HG03460 (cell line): ENCODE measurements around the gene CRLF2.
"Not testable (repeated sequence)": the region's sequence is repeated elsewhere in the genome, so short reads cannot be mapped to it uniquely, and the experiment has no call there.

ENCODE experiments used
- ATAC-seq: cut with Tn5 transposase; IDR thresholded peaks from one replicate; pipeline ENCODE4 v1.9.1; 2021; ENCODE audit not compliant: unreplicated experiment

CRLF2 gene, protein sequence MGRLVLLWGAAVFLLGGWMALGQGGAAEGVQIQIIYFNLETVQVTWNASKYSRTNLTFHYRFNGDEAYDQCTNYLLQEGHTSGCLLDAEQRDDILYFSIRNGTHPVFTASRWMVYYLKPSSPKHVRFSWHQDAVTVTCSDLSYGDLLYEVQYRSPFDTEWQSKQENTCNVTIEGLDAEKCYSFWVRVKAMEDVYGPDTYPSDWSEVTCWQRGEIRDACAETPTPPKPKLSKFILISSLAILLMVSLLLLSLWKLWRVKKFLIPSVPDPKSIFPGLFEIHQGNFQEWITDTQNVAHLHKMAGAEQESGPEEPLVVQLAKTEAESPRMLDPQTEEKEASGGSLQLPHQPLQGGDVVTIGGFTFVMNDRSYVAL

DNA sequence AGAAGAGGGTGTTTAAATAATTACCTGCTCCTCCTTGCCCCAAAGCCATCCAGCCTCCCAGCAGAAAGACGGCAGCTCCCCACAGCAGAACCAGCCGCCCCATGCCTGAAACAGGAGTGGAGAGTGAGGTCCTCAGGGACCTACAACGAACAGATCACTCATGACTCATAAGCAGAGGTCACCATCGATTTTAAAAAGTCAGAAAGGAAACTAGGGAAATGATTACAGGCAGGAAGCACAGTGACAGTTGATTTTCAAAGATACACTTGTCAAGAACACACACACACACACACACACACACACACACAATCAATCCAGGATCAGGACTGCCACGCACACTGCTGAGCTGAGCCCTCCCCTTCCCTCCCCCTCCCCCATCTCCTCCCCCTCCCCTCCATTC lies at the start of gene CRLF2:
Gene CRLF2 (minus strand): TSS at position 118 of the 400 bp plus-strand sequence. CDS start 15 bp downstream, at position 103.
- peak; percentile 45 for ATAC-seq

DNA sequence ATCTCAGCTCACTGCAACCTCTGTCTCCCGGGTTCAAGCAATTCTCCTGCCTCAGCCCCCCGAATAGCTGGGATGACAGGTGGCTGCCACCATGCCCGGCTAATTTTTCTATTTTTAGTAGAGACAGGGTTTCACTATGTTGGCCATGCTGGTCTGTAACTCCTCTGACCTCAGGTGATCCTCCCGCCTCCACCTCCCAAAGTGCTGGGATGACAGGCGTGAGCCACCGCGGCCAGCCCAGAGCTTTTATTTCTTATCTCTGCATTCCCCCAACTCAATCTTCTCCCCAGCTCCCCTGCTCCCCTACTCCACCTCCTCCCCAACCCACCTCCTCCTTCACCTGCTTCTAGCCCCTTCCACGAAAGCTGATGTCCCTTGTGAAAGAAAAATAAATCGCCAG lies 49.3 kb upstream of the CRLF2 start:
- not testable (repeated sequence) for ATAC-seq

DNA sequence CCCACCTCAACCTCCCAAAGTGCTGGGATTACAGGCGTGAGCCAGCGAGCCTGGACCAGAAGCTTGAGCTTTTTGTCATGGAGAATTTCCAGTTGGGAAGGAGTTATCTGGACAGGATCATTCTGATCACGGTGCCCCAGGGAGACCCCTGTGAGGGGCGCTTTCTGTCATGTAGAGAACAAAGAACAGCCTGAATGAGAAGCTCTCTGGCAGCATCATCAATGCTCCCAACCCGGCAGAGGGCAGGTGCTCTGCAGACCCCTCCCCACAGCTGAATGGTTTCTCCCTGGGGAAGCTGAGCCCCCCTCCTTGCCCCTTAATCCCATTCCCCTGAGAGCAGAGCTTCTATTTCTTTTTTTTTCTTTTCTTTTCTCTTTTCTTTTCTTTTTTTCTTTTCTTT lies 48.8 kb upstream of the CRLF2 start:
- ATAC-seq = no peak

DNA sequence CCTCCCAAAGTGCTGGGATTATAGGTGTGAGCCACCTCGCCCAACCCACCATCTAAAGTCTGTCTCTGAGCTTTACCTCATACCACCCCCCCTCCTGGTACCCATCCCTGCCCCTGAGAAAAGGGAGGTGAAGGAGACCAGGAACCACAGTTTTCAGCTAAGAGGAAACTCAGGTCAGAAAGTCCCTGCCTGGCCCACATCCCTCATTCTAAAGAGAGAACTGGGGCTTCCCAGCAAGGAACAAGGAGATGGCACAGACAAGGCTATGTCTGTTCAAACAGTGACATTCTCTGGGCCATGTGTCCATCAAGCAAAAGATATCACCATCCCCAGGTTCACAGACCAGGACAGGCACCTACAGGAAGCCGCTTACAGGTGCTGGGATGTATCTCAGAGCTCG lies 40.4 kb upstream of the CRLF2 start:
- ATAC-seq = no peak

DNA sequence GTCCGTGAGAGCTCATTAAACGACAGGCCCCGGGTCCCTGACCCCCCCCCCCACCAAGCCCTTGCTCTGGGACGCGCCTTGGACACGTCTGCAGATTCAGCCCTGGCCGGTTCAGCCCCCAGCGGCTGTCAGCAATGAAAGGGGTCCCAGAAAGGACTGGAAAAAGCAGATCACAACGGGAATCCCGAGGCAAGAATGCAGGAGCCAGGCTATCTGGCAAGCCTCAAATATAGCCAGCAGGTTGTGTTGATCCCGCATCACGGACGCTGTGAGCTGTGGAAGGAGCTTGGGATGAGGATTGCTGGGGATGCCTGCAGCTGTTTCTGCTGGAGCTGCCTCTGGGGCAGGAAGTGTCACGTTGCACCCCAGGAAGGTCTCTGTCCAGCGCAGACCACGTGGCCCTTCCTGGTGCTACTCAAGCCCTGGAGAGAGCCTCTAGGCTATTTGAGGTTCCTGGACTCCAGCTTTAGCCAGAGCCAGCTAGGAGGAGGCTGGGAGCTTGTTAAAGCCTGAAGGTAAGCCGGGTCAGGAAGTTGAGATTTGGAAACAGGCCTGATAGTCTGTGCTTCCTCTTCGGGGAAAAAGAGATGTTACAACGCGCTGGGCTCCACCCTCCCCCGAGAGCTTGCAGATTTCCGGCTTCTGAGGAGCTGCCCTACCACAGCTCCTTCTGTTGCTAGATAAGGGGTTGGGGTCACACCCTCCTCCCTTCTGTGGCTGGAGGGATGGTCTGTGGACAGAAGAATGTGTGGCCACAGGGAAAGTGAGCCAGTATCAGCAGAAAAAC lies 36.8 kb upstream of the CRLF2 start:
- no peak for ATAC-seq

DNA sequence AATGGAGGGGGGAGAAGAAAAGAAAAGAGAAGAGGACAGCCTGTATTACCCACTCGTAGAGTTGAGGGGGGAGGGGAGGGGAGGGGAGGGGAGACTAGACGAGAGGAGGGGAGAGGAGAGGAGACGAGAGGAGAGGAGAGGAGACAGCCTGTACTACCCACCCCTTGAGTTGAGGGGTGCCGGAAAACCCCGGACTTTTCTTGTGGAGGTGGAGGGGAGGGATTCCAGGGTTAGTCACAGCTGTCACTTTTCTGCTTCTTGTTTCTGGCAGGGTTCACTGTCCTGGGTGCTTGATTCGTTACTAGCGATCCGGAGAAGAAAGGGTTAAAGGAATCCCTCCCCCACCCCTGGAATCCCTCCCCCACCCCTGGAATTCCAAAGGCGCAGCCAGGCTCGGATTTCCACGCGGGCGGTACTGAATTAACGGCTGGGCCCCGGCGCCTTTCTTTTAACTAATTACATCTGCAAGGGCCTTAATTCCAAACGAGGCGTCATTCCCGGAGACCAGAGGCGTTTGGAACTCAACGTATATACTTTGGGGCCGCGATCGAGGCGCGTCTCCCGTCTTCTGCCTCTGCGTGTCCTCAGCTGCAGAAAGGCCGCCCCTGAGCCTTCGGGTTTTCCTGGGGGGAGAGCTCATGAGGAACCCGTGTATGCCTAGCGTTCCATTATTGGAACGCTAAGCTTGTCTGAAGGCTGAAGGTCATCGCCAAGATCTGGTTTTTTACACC lies 36.0 kb upstream of the CRLF2 start:
- no peak for ATAC-seq

DNA sequence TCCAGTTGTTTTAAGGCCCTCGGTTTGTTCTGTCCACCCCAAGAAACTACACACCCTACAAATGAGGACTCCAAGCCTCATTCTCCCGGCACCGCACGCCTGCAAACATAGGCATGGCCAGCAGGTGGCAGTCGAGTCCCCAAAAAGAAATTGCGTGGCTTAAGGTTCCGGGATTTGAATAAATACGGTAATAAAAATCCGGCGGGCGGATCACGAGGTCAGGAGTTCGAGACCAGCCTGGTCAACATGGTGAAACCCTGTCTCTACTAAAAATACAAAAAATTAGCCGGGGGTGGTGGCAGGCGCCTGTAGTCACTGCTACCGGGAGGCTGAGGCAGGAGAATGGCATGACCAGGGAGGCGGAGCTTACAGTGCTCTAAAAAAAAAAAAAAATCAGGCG lies 34.4 kb upstream of the CRLF2 start:
- peak; percentile 51 for ATAC-seq

DNA sequence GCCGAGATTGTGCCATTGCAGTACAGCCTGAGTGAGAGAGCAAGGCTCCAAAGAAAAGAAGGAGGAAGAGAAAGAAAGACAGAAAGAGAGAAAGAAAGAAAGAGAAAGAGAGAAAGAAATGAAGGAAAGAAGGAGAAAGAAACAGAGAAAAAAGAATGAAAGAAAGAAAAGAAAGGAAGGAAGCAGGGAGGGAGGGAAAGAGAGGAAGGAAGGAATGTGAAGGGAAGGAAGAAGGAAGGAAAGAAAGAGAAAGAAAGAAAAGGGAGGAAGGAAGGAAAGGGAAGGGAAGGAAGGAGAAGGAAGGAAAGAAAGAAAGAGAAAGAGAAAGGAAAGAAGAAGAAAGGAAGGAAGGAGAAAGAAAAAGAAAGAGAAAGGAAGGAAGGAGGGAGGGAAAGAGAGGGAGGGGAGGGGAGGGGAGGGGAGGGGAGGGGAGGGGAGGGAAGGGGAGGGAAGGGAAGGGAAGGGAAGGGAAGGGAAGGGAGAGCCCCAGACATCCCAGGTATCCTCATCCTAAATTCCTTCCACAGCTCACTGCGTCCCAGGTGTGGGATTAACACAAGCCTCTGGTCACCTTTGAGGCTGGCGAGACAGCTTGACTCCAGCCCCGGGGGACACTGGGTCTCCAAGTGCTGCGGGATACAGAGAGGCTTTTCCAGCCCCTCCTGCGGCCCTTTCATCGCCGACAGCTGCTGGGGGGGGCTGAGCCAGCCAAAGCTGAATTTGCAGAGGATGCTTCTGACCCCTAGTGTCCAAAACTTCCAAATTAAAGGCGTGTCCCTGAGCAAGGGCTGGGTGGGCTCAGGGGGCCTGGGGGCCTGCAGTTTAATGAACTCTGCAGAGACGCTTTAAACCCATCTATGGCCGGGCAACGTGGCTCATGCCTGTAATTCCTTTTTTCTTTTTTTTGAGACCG lies 32.0 kb upstream of the CRLF2 start:
- ATAC-seq = no peak

DNA sequence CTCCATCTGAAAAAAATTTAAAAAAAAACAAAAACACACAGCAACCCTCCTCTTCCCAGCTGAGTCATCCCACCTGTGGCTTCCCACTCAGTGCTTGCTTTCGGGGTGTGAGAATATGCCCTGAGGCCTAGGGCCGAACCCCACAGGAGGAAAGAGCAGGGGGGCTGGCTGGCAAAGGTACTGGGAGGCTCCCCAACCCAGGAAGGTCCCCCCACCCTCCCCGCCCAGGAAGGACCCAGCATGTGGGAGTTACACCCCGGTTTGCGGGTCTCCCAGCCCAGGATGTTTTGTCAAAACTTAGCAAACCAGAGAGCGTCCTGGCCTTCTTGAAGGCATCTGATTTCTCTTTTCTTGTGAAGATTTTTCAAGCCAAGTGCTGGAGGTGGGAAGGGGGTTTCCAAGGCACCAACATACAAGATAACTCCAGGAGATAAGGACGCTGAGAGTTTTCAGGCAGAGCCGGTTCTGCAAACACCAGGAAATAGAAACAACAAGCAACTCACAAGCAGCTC lies 30.5 kb upstream of the CRLF2 start:
- ATAC-seq = no peak

DNA sequence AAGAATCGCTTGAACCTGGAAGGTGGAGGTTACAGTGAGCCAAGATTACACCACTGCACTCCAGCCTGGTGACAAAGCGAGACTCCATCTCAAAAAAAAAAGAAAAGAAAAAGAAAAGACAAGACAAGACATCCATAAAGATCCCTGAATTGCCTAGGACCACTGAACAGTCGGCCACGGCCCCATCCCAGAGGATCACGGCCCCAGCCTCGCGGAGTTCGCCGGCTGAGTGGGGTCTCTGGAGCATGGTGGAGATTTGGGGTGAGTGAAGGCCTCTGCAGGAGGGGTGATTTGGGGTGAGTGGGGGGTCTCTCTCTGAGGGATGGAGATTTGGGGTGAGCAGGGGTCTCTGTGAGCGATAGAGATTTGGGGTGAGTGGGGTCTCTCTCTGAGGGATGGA lies 28.1 kb upstream of the CRLF2 start:
- ATAC-seq = not testable (repeated sequence)

DNA sequence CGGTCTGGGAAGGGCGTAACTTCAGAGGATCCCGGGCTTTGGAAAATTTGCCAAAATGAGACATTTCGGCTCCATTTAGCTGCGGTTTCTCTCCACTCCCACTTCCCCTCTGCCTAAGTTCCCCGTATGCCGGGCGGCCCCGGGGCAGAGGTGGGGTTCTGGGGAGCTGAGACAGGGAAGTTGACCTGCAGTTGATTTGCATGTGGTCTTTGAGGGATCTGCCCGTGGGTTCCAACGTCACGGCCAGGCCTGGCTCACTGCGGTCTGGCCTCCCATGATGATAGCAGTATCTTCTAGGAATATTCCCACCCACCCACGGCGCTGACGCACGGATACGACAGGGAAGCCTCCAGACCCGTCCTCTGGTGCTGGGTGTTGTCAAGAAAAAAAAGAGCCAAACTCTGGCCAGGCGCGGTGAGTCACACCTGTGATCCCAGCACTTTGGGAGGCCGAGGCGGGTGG lies 27.3 kb upstream of the CRLF2 start:
- peak; percentile 64 for ATAC-seq

DNA sequence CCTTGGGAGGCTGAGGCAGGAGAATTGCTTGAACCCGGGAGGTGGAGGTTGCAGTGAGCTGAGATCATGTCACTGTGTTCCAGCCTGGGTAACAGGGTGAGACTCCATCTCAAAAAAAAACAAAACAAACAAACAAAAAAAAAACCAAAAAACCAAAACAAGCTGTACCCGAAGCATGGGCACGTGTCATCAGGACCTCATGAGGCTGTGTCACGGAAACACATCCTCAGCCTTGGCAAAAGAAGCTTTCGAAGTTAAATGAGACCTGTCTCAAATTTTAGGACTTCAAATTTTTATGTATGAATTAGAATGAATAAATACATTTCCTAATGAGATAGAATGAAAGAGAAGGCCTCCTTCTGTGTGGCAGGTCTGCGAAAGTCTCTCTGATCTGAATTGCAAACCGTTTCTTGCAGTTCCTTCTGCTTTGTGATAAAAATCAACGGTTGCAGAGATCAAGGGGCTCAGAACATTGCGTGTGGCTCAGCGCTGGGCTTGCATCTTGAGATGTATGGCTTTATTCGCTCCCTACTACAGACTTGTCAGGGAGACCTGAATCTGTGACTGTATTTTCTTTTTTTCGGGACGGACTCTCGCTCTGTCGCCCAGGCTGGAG lies 19.5 kb upstream of the CRLF2 start:
- ATAC-seq = no peak

DNA sequence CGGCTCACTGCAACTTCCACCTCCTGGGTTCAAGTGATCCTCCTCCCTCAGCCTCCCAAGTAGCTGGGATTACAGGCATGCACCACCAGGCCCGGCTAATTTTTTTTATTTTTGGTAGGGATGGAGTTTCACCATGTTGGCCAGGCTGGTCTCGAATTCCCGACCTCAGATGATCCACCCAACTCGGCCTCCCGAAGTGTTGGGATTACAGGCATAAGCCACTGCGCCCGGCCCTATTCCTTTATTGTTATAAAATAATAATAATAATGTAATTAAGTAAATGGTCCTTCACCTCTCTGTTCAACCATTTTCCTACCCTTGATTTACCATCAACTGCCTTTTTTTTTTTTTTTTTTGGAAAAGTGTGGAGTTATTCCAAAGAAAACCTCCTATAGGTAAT lies 15.7 kb upstream of the CRLF2 start:
- not testable (repeated sequence) for ATAC-seq

DNA sequence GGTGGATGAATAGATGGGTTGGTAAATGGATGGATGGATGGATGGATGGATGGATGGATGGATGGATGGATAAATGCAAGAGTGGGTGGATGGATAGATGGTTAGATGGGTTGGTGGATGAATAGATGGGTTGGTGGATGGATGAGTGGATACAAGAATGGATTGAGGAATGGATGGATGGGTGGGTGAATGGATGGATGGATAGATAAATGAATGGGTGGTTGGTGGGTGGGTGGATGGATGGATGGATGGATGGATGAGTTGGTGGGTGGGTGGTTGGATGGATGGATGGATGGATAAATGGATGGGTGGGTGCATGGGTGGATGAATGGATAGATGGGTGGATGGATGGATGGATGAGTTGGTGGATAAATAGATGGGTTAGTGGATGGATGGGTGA lies 13.8 kb upstream of the CRLF2 start:
- no peak for ATAC-seq

DNA sequence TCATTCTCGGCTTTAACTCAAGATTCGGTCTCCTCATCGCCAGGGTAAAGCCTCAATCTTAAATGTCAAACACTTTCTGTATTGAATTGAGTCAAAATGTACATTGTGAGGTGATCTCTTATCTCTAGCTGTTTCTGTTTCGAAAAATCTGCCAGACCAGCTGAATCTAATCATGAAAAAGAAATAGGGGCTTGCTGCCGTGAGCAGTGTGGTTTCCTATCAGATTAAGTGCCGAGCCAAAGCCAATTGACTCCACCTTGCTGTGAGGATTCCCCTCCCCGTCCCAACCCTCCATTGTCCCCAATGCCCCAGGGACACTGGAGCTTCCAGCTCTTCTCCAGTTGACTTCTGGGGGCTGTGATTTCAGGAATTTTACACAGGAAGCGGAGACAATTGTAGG lies 12.5 kb upstream of the CRLF2 start:
- no peak for ATAC-seq

DNA sequence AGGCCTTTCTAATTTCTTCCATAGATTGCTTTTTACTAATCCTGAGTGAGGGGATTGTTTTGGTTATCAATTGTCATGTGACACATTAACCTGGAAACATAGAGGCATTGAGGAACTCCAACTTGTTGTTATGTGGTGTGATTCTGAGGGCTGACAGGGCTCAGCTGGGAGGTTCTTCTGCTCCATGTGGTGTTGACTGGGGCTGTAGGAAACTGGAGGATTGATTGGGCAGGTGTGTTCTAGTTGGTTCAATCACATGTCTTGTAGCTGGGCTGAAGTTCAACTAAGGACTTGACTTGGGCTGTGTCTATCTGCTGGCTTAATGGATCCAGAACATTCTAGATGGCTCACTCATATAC lies 10.8 kb upstream of the CRLF2 start:
- ATAC-seq = no peak

DNA sequence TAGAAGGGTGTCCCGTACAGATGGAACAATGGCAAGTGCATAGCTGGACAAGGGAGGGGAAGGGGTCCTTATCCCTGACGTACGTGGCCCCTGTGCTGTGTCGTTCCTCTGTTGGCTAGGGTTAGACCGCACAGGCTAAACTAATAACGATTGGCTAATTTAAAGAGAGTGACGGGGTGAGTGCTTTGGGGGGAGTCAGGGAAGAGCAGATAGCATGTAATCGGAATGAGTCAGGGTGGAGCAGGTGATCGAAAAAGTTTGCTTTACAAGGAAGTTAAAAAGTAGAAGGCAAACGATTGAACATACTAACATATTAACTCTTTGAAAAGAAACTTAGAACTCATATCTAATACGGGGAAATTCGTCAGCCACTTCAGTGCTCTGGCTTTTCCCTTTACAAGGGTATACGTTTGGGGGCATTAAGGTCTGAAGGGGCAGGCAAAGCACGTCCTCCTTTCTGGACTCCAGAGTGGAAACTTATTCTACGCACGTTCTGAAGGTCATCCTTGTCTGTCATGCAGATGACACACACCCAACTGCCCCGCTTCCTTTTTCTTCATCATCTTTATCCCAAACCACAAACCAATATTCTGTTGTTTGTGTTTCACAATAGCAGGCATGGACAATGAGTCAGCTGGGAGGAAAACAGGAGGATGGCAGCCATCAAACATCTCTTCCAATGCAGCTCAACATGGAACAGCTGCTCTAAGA lies 10.2 kb upstream of the CRLF2 start:
- no peak for ATAC-seq

DNA sequence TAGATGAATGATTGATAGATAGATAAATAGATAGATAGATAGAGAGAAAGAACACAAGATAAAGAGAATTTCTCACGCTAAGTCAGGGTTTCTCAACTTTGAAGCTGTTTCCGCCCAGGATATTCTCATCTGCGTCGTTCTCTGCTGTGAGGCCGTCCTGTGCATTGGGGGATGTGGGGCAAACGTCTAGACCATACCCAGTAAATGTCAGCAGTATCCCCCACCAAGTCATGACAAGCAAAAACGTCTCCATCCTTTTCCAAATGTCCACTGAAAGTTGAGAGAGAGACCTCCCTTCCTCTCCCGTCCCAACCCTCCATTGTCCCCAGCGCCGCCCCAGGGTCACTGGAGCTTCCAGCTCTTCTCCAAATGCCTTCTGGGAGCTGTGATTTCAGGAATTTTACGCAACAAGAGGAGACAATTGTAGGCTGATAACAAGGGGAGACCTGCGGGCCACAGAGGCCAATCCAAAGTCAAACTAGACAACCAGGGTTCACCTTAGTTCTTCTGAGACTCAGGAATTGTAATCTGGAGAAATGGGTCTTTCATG lies 8.9 kb upstream of the CRLF2 start:
- ATAC-seq = no peak

DNA sequence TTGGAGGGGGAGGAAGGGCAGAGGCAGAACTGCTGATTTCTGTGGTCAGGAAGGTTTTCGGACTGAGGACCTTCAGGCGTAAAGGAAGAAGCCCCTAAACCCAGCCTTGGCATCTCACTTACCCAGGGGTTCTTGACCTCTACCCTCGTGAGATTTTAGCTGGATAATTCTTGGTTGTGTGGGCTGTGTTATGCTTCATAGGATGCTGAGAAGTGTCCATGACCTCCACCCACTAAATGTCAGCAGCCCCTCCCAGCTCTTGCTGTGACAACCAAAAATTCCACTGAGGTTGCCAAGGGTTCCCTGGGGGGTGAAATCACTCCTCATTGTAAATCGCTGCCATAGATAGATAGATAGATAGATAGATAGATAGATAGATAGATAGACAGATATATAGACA lies 5.8 kb upstream of the CRLF2 start:
- no peak for ATAC-seq
